Panc1 (cell line): ENCODE data around the gene ORM2. TPM values are rescaled to one million over a fixed set of nuclear protein-coding genes. Genes with fewer than 3 reads are reported as not detected.

Source experiments
- ATAC-seq: fragments of 200-7000 bp; cut with Tn5 transposase; 2 replicates; pipeline ENCODE4 v1.9.1; 2020; ENCODE audit warnings: mild to moderate bottlenecking, moderate library complexity
- BruUV-seq: library from RNA; stranded (reverse); fragments of 400-500 nt; replicated peaks from 2 replicates; lab custom pipeline; 2021; lab: Mats Ljungman, UMichigan
- CTCF ChIA-PET: fragments of 300-600 bp; sonication (Branson Sonifier 250); formaldehyde crosslinking; loops from one replicate; lab custom pipeline; 2022; ENCODE audit warnings: antibody characterized with exemption; lab: Charles Lee
- POLR2A ChIA-PET: fragments of 300-600 bp; sonication (Branson Sonifier 250); formaldehyde crosslinking; loops from one replicate; lab custom pipeline; 2022; ENCODE audit warnings: antibody characterized with exemption; lab: Charles Lee
- DNase-seq: peaks from one replicate; pipeline ENCODE4 v3.0.0-alpha.2; 2010; ENCODE audit warnings: low read depth, low spot score
- H3K27ac ChIP-seq: 2 replicates; pipeline ENCODE4 v1.5.1; 2011; ENCODE audit warnings: mild to moderate bottlenecking, low read length, inconsistent platforms
- H3K27me3 ChIP-seq: fragments of 200-500 bp; sonication (Bioruptor generic); 2 replicates; pipeline ENCODE4 v1.6.0; 2014; ENCODE audit warnings: low read length, inconsistent platforms; ENCODE audit not compliant: control insufficient read depth, insufficient read depth
- H3K36me3 ChIP-seq: fragments of 200-500 bp; sonication (Bioruptor generic); 2 replicates; pipeline ENCODE4 v1.5.1; 2014; ENCODE audit warnings: inconsistent platforms, mild to moderate bottlenecking, low read length, moderate library complexity; ENCODE audit not compliant: control insufficient read depth, insufficient read depth
- H3K4me1 ChIP-seq: 2 replicates; pipeline ENCODE4 v1.5.1; 2011; ENCODE audit warnings: inconsistent platforms, mild to moderate bottlenecking, low read length, moderate library complexity; ENCODE audit not compliant: control insufficient read depth, insufficient read depth
- H3K4me3 ChIP-seq, 2 experiments: 2 replicates each; pipeline ENCODE4 v1.5.1; 2011 to 2012; ENCODE audit warnings: low read depth in 2 of 2, low read length in 2 of 2, mild to moderate bottlenecking in 2 of 2, inconsistent platforms in 1 of 2, moderate library complexity in 1 of 2
- H3K9me3 ChIP-seq: fragments of 200-500 bp; sonication (Bioruptor generic); 2 replicates; pipeline ENCODE4 v1.5.1; 2014; ENCODE audit warnings: low read depth, mild to moderate bottlenecking, inconsistent platforms, low read length, moderate library complexity; ENCODE audit not compliant: control insufficient read depth, insufficient read depth
- POLR2AphosphoS5 ChIP-seq: IDR thresholded peaks from 2 replicates; pipeline ENCODE4 v1.6.1; 2012; ENCODE audit warnings: mild to moderate bottlenecking, low read depth, low read length, moderate library complexity
- SIN3A ChIP-seq: IDR thresholded peaks from 2 replicates; pipeline ENCODE4 v1.6.1; 2012; ENCODE audit warnings: low read depth, mild to moderate bottlenecking, low read length, moderate library complexity, borderline replicate concordance; ENCODE audit not compliant: insufficient read depth
- TCF7L2 ChIP-seq: IDR thresholded peaks from 2 replicates; pipeline ENCODE4 v1.6.1; 2011; ENCODE audit warnings: mild to moderate bottlenecking, low read depth, low read length, inconsistent platforms
- in situ Hi-C: cut with HindIII; loops from 2 replicates; pipeline ENCODE4 v1.10.0; 2016; ENCODE audit warnings: low sequenced_read_pairs, low pct_unique_long_range_greater_than_20kb
- intact Hi-C: fragments of 100-400 bp; cut with micrococcal nuclease; formaldehyde crosslinking; loops from one replicate; pipeline ENCODE4 v1.10.0; 2022; ENCODE audit not compliant: unreplicated experiment
- total RNA-seq: library from RNA; stranded (reverse); gene quantifications from one replicate; pipeline ENCODE4 v1.2.1, GENCODE V29; 2021; ENCODE audit not compliant: unreplicated experiment
- TF ChIP-seq, protein P1 (sequence below), 2 experiments: IDR thresholded peaks; 2 replicates each; pipeline ENCODE4 v1.6.1; 2011 to 2012; ENCODE audit warnings: low read depth in 2 of 2, control low read depth in 1 of 2, low read length in 1 of 2, mild to moderate bottlenecking in 1 of 2, moderate library complexity in 1 of 2; ENCODE audit not compliant: insufficient read depth in 1 of 2
- TF ChIP-seq, protein P2 (sequence below): fragments of 450-650 bp; IDR thresholded peaks from 2 replicates; pipeline ENCODE4 v1.5.1; 2017; ENCODE audit warnings: mild to moderate bottlenecking

ORM2 gene
- total RNA-seq, 1 experiment from 2014 or later: 0.77 TPM

- no peak for ATAC-seq
- ChIA-PET CTCF (no interaction called here), POLR2A (interaction anchor here (0.7 kb wide), 1 partner anchor 223 kb away, joined by 3 read pairs; no protein-coding TSS in a partner anchor)
- no TSS peak for BruUV-seq
- Histone ChIP-seq H3K27ac (no peak overlapping the region), H3K4me3 (no peak overlapping the region), H3K27me3 (no peaks in the 10 kb centered on the region), H3K4me1 (no peaks in the 10 kb centered on the region), H3K9me3 (no peaks in the 10 kb centered on the region), H3K36me3 (no peaks in the 10 kb centered on the region)
- TF ChIP-seq SIN3A (no peak), TCF7L2 (no peak), POLR2AphosphoS5 (no peak)
- TF ChIP-seq, protein P1, sequence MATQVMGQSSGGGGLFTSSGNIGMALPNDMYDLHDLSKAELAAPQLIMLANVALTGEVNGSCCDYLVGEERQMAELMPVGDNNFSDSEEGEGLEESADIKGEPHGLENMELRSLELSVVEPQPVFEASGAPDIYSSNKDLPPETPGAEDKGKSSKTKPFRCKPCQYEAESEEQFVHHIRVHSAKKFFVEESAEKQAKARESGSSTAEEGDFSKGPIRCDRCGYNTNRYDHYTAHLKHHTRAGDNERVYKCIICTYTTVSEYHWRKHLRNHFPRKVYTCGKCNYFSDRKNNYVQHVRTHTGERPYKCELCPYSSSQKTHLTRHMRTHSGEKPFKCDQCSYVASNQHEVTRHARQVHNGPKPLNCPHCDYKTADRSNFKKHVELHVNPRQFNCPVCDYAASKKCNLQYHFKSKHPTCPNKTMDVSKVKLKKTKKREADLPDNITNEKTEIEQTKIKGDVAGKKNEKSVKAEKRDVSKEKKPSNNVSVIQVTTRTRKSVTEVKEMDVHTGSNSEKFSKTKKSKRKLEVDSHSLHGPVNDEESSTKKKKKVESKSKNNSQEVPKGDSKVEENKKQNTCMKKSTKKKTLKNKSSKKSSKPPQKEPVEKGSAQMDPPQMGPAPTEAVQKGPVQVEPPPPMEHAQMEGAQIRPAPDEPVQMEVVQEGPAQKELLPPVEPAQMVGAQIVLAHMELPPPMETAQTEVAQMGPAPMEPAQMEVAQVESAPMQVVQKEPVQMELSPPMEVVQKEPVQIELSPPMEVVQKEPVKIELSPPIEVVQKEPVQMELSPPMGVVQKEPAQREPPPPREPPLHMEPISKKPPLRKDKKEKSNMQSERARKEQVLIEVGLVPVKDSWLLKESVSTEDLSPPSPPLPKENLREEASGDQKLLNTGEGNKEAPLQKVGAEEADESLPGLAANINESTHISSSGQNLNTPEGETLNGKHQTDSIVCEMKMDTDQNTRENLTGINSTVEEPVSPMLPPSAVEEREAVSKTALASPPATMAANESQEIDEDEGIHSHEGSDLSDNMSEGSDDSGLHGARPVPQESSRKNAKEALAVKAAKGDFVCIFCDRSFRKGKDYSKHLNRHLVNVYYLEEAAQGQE (IDR thresholded peaks at IDR 0.05; ENCODE audit: insufficient read depth in 1 of 2, low read depth in 2 of 2, low read length in 1 of 2): no peak
- TF ChIP-seq, protein P2, sequence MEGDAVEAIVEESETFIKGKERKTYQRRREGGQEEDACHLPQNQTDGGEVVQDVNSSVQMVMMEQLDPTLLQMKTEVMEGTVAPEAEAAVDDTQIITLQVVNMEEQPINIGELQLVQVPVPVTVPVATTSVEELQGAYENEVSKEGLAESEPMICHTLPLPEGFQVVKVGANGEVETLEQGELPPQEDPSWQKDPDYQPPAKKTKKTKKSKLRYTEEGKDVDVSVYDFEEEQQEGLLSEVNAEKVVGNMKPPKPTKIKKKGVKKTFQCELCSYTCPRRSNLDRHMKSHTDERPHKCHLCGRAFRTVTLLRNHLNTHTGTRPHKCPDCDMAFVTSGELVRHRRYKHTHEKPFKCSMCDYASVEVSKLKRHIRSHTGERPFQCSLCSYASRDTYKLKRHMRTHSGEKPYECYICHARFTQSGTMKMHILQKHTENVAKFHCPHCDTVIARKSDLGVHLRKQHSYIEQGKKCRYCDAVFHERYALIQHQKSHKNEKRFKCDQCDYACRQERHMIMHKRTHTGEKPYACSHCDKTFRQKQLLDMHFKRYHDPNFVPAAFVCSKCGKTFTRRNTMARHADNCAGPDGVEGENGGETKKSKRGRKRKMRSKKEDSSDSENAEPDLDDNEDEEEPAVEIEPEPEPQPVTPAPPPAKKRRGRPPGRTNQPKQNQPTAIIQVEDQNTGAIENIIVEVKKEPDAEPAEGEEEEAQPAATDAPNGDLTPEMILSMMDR: no peak
- in situ Hi-C loops (no loop called here), intact Hi-C loops (no loop called here)
- DNase-seq: no peak
Observed at GRCh38 chr9:114313186-114313585, 16.5 kb upstream of the ORM2 start.

DNA sequence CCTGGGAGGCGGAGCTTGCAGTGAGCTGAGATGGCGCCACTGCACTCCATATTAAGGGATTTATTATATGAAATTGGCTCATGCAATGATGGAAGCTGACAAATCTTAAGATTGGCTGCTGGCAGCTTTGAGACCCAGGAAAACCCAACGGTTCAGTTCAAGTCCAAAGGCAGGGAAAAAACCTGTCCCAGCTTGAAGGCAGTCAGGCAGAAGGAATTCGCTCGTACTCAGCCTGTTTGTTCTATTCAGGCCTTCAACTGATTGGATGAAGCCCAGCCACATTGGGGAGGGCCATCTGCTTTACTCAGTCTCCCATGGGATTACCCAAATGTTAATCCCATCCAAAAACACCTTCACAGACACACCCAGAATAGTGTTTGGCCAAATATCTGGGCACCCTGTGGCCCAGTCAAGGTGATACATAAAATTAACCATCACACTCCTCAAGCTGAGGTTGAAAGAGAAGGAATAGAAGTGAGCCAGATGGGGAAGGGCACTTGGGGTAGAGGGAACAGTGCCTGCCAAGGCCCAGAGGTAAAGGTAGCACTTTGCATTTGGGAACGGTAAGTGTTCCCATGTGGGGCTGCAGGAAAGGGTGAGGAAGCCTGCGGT lies 15.3 kb upstream of the ORM2 start:
- no peak for TF ChIP-seq TCF7L2
- no peak for TF ChIP-seq POLR2AphosphoS5
- TF ChIP-seq, protein P2: no peak
- TF ChIP-seq SIN3A: no peak
- TF ChIP-seq, protein P1 (IDR thresholded peaks at IDR 0.05; ENCODE audit: insufficient read depth in 1 of 2, low read depth in 2 of 2, low read length in 1 of 2): no peak
- intact Hi-C loops: no loop called here
- ATAC-seq (no peak), DNase-seq (no peak)
- ChIA-PET POLR2A (no interaction called here), CTCF (no interaction called here)
- H3K27ac ChIP-seq: no peak overlapping the region
- no peaks in the 10 kb centered on the region for H3K27me3 ChIP-seq
- H3K4me3 ChIP-seq: no peak overlapping the region
- H3K4me1 ChIP-seq: no peaks in the 10 kb centered on the region
- H3K36me3 ChIP-seq: no peaks in the 10 kb centered on the region
- in situ Hi-C loops: no loop called here
- no peaks in the 10 kb centered on the region for H3K9me3 ChIP-seq
- BruUV-seq: no TSS peak
